ENCODE results near the gene MARVELD1.

GRCh38 chr10:97724341-97724941 lies 10.9 kb downstream of the MARVELD1 start:
- TF ChIP-seq CTCF (conservative IDR thresholded peaks at IDR 0.05) = no peak
- no peak for TF ChIP-seq EZH2 (IDR thresholded peaks at IDR 0.05; ENCODE audit: low read depth)

Data from PC-9 (cell line).